NB4 (cell line): Measurements from ENCODE around the gene PTPRD.

Source experiments
- CTCF ChIP-seq: IDR thresholded peaks from one replicate; pipeline ENCODE4 v1.5.1; 2012; ENCODE audit warnings: low read depth, low read length
- MAX ChIP-seq: IDR thresholded peaks from 2 replicates; pipeline ENCODE4 v1.6.1; 2011; ENCODE audit warnings: low read depth, low read length
- MYC ChIP-seq: IDR thresholded peaks from 2 replicates; pipeline ENCODE4 v1.6.1; 2011; ENCODE audit warnings: low read depth, low read length
- POLR2A ChIP-seq: IDR thresholded peaks from 2 replicates; pipeline ENCODE4 v1.6.1; 2011; ENCODE audit warnings: mild to moderate bottlenecking; ENCODE audit not compliant: insufficient read length; ENCODE audit errors: extremely low read depth

- TF ChIP-seq CTCF (no peak), MAX (no peak), POLR2A (no peak), MYC (no peak)
Measured at GRCh38 chr9:8297047-8297446, 2315.8 kb downstream of the PTPRD start.
